ENCODE data around the gene GADD45B. TPM values are rescaled to one million over a fixed set of nuclear protein-coding genes. Genes with fewer than 3 reads are reported as not detected.
"Not testable (repeated sequence)": the region's sequence is repeated elsewhere in the genome, so short reads cannot be mapped to it uniquely, and the experiment has no call there.

The GADD45B gene
- total RNA-seq, 3 donors from 2014 or later, result 136 to 301 (median 172) TPM

GRCh38 chr19:2462635-2463421 lies 13.1 kb upstream of the GADD45B start:
- Histone ChIP-seq H3K36me3 (no peaks in the 10 kb centered on the region), H3K27me3 (no peaks in the 10 kb centered on the region), H3K9me3 (no peaks in the 10 kb centered on the region), H3K4me3 (peak overlapping the region; percentile 53 to 79 (median 63)), H3K4me1 (peaks cover 0 to 9% of the 10 kb centered on the region in 2 donors), H3K27ac (peak overlapping the region in 1 of 2 donors; percentile 22)
- no peak for TF ChIP-seq POLR2A (IDR thresholded peaks at IDR 0.05)
- TF ChIP-seq POLR2AphosphoS5 (IDR thresholded peaks at IDR 0.05), result peak; percentile 40 to 70 (median 42)
- TF ChIP-seq CTCF (IDR thresholded peaks at IDR 0.05), result no peak
- intact Hi-C loops (cut with DNase I; ENCODE audit: low total_unique reads), result no loop called here
- peak; percentile 89 to 93 for DNase-seq (ENCODE audit: low spot score in 2 of 2)

- H3K9me3 ChIP-seq; intact Hi-C loops (cut with DNase I; ENCODE audit: low total_unique reads); H3K27ac ChIP-seq; H3K4me1 ChIP-seq; DNase-seq (ENCODE audit: low spot score in 2 of 2); H3K27me3 ChIP-seq; H3K36me3 ChIP-seq; H3K4me3 ChIP-seq: not testable (repeated sequence)
Observed at GRCh38 chr19:2463694-2464093, 12.2 kb upstream of the GADD45B start.

- Histone ChIP-seq H3K27me3 (no peaks in the 10 kb centered on the region), H3K36me3 (no peaks in the 10 kb centered on the region), H3K4me1 (peaks cover 0 to 9% of the 10 kb centered on the region in 2 donors), H3K9me3 (no peaks in the 10 kb centered on the region), H3K27ac (no peak overlapping the region), H3K4me3 (no peak overlapping the region)
- no peak for DNase-seq (ENCODE audit: low spot score in 2 of 2)
- intact Hi-C loops (cut with DNase I; ENCODE audit: low total_unique reads), result no loop called here
- no peak for TF ChIP-seq CTCF (IDR thresholded peaks at IDR 0.05)
- TF ChIP-seq POLR2AphosphoS5 (IDR thresholded peaks at IDR 0.05), result no peak
- TF ChIP-seq POLR2A (IDR thresholded peaks at IDR 0.05), result no peak
Observed at GRCh38 chr19:2464389-2464788, 11.5 kb upstream of the GADD45B start.

GRCh38 chr19:2468596-2468995 lies 7.3 kb upstream of the GADD45B start:
- DNase-seq (ENCODE audit: low spot score in 2 of 2), result no peak
- Histone ChIP-seq H3K4me1 (no peaks in the 10 kb centered on the region), H3K27me3 (no peaks in the 10 kb centered on the region), H3K27ac (no peak overlapping the region), H3K36me3 (no peaks in the 10 kb centered on the region), H3K9me3 (no peaks in the 10 kb centered on the region), H3K4me3 (no peak overlapping the region)
- TF ChIP-seq CTCF (IDR thresholded peaks at IDR 0.05) (no peak), POLR2AphosphoS5 (IDR thresholded peaks at IDR 0.05) (no peak), POLR2A (IDR thresholded peaks at IDR 0.05) (no peak)
- intact Hi-C loops (cut with DNase I; ENCODE audit: low total_unique reads), result no loop called here

GRCh38 chr19:2469102-2469914 lies 6.6 kb upstream of the GADD45B start:
- Histone ChIP-seq H3K27me3 (no peaks in the 10 kb centered on the region), H3K27ac (no peak overlapping the region), H3K36me3 (no peaks in the 10 kb centered on the region), H3K9me3 (no peaks in the 10 kb centered on the region), H3K4me3 (no peak overlapping the region), H3K4me1 (no peaks in the 10 kb centered on the region)
- intact Hi-C loops (cut with DNase I; ENCODE audit: low total_unique reads), result no loop called here
- no peak for DNase-seq (ENCODE audit: low spot score in 2 of 2)
- TF ChIP-seq POLR2A (IDR thresholded peaks at IDR 0.05) (no peak), POLR2AphosphoS5 (IDR thresholded peaks at IDR 0.05) (no peak), CTCF (IDR thresholded peaks at IDR 0.05) (no peak)

GRCh38 chr19:2469915-2470200 lies 6.1 kb upstream of the GADD45B start:
- H3K4me3 ChIP-seq; DNase-seq (ENCODE audit: low spot score in 2 of 2); H3K27ac ChIP-seq; H3K36me3 ChIP-seq; H3K27me3 ChIP-seq; H3K4me1 ChIP-seq; H3K9me3 ChIP-seq: not testable (repeated sequence)
- intact Hi-C loops (cut with DNase I; ENCODE audit: low total_unique reads), result loop anchor here (5.0 kb wide), 1 partner anchor 152 kb away; no protein-coding TSS in a partner anchor

Data from breast epithelium (tissue), 4 donors.